ENCODE results near the gene ABCF3.

ABCF3 gene

DNA sequence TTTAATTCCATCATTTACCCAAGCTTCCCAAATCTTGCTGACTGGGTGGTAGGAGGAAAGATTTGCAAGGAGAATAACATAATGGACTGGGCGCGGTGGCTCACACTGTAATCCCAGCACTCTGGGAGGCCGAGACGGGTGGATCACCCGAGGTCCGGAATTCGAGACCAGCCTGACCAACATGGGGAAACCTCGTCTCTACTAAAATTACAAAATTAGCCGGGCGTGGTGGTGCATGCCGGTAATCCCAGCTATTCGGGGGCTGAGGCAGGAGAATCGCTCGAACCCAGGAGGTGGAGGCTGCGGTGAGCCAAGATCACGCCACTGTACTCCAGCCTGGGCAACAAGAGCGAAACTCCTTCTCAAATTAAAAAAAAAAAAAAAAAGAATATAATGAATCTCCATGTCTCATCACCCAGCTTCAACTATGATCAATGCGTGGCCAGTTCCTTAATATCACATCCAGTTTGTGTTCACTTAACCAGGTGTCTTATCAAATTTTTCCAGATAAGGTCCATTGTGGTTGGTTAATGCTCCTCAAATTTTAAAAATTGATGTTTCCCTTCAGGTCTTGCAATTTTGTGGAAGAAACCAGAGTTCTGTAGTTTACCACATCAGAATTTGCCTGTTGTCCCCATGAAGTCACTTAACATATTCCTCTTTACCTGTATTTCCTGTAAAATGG, 1.3 kb upstream of the ABCF3 start:
- DNase-seq (ENCODE audit: low spot score): no peak
- in situ Hi-C loops (cut with MboI; ENCODE audit: low sequenced_read_pairs, unreplicated experiment): no loop called here
- TF ChIP-seq, protein P1, sequence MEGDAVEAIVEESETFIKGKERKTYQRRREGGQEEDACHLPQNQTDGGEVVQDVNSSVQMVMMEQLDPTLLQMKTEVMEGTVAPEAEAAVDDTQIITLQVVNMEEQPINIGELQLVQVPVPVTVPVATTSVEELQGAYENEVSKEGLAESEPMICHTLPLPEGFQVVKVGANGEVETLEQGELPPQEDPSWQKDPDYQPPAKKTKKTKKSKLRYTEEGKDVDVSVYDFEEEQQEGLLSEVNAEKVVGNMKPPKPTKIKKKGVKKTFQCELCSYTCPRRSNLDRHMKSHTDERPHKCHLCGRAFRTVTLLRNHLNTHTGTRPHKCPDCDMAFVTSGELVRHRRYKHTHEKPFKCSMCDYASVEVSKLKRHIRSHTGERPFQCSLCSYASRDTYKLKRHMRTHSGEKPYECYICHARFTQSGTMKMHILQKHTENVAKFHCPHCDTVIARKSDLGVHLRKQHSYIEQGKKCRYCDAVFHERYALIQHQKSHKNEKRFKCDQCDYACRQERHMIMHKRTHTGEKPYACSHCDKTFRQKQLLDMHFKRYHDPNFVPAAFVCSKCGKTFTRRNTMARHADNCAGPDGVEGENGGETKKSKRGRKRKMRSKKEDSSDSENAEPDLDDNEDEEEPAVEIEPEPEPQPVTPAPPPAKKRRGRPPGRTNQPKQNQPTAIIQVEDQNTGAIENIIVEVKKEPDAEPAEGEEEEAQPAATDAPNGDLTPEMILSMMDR (IDR thresholded peaks at IDR 0.05; ENCODE audit: borderline replicate concordance, control extremely low read depth, extremely low read depth, insufficient read depth, missing control alignments): no peak

- in situ Hi-C loops (cut with MboI; ENCODE audit: low sequenced_read_pairs, unreplicated experiment): no loop called here
- DNase-seq (ENCODE audit: low spot score): peak; percentile 99
- TF ChIP-seq, protein P1 (IDR thresholded peaks at IDR 0.05; ENCODE audit: borderline replicate concordance, control extremely low read depth, extremely low read depth, insufficient read depth, missing control alignments): no peak
These were observed 377 bp upstream of the ABCF3 start for GRCh38 chr3:184185461-184186183.

GRCh38 chr3:184186902-184187207, 856 bp downstream of the ABCF3 start:
- TF ChIP-seq, protein P1 (IDR thresholded peaks at IDR 0.05; ENCODE audit: borderline replicate concordance, control extremely low read depth, extremely low read depth, insufficient read depth, missing control alignments): no peak
- no peak for DNase-seq (ENCODE audit: low spot score)
- in situ Hi-C loops (cut with MboI; ENCODE audit: low sequenced_read_pairs, unreplicated experiment): no loop called here

GRCh38 chr3:184188080-184188479, 2.1 kb downstream of the ABCF3 start:
- in situ Hi-C loops (cut with MboI; ENCODE audit: low sequenced_read_pairs, unreplicated experiment): no loop called here
- DNase-seq (ENCODE audit: low spot score): no peak
- TF ChIP-seq, protein P1 (IDR thresholded peaks at IDR 0.05; ENCODE audit: borderline replicate concordance, control extremely low read depth, extremely low read depth, insufficient read depth, missing control alignments): no peak

DNA sequence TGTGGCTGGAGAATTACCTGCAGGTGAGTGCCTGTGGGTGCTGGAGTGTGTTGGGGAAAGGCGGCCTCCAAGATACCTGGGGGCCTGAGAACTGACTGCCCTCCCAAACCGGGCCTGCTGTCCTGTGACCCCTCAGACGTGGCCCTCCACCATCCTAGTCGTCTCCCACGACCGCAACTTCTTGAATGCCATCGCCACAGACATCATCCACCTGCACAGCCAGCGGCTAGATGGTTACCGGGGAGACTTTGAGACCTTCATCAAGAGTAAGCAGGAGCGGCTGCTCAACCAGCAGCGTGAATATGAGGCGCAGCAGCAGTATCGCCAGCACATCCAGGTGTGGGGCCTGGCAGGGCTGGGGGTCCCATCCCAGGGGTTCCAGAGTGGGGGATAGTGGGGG, 3.4 kb downstream of the ABCF3 start:
- DNase-seq (ENCODE audit: low spot score): no peak
- TF ChIP-seq, protein P1 (IDR thresholded peaks at IDR 0.05; ENCODE audit: borderline replicate concordance, control extremely low read depth, extremely low read depth, insufficient read depth, missing control alignments): no peak
- in situ Hi-C loops (cut with MboI; ENCODE audit: low sequenced_read_pairs, unreplicated experiment): no loop called here

DNA sequence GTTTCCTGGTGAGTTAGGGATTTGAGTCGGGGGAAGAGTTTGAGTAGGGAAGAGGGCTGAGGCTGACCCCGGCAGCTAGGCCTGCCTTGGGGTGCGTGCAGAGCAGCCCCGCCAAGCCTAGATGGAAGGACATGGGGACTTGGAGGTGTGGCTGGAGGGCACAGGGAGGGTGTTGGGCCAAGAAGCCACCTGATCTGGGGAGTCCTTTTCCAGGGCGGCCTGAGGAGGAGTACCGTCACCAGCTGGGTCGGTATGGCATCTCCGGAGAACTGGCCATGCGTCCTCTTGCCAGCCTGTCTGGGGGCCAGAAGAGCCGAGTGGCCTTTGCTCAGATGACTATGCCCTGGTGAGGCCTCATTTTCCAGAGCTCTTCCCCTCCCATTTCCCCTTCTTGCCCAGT, 6.9 kb downstream of the ABCF3 start:
- TF ChIP-seq, protein P1 (IDR thresholded peaks at IDR 0.05; ENCODE audit: borderline replicate concordance, control extremely low read depth, extremely low read depth, insufficient read depth, missing control alignments): no peak
- no peak for DNase-seq (ENCODE audit: low spot score)

More for the DNA sequence above, 6.9 kb downstream of the ABCF3 start:
- in situ Hi-C loops (cut with MboI; ENCODE audit: low sequenced_read_pairs, unreplicated experiment): no loop called here
